H9 (cell line): ENCODE results near the gene VPS33A. TPM values are rescaled to one million over a fixed set of nuclear protein-coding genes. Genes with fewer than 3 reads are reported as not detected.

Experiments
- DNase-seq: peaks from one replicate; pipeline ENCODE4 v3.0.0-alpha.2; 2017
- H2AFZ ChIP-seq: one replicate; pipeline ENCODE4 v1.6.1; 2013; ENCODE audit warnings: mild to moderate bottlenecking, low read length, control low read depth, moderate library complexity
- H2AK5ac ChIP-seq: 2 replicates; pipeline ENCODE4 v1.6.1; 2013; ENCODE audit warnings: low read length, control low read depth, mixed read lengths; ENCODE audit not compliant: insufficient read length
- H2BK120ac ChIP-seq: one replicate; pipeline ENCODE4 v1.6.1; 2013; ENCODE audit warnings: low read depth, mild to moderate bottlenecking, low read length, control low read depth, inconsistent platforms; ENCODE audit not compliant: poor library complexity, severe bottlenecking
- H2BK12ac ChIP-seq: 2 replicates; pipeline ENCODE4 v1.6.1; 2013; ENCODE audit warnings: low read length, control low read depth, mixed read lengths, low read depth; ENCODE audit not compliant: insufficient read length
- H2BK15ac ChIP-seq: 2 replicates; pipeline ENCODE4 v1.6.1; 2013; ENCODE audit warnings: low read depth, low read length, control low read depth
- H2BK20ac ChIP-seq: one replicate; pipeline ENCODE4 v1.6.1; 2013; ENCODE audit warnings: low read depth, mild to moderate bottlenecking, low read length, control low read depth, inconsistent platforms; ENCODE audit not compliant: poor library complexity, severe bottlenecking
- H2BK5ac ChIP-seq: 2 replicates; pipeline ENCODE4 v1.6.1; 2013; ENCODE audit warnings: low read length, control low read depth, mixed read lengths; ENCODE audit not compliant: insufficient read length
- H3K14ac ChIP-seq: 2 replicates; pipeline ENCODE4 v1.6.1; 2013; ENCODE audit warnings: low read length, control low read depth; ENCODE audit not compliant: insufficient read depth
- H3K18ac ChIP-seq: 2 replicates; pipeline ENCODE4 v1.6.1; 2013; ENCODE audit warnings: low read depth, mild to moderate bottlenecking, mixed read lengths, low read length, control low read depth; ENCODE audit not compliant: insufficient read length
- H3K23ac ChIP-seq: 2 replicates; pipeline ENCODE4 v1.6.1; 2013; ENCODE audit warnings: low read length, control low read depth, mixed read lengths, low read depth; ENCODE audit not compliant: insufficient read length
- H3K23me2 ChIP-seq: 2 replicates; pipeline ENCODE4 v1.6.1; 2013; ENCODE audit warnings: low read depth, mild to moderate bottlenecking, mixed read lengths, low read length, control low read depth; ENCODE audit not compliant: insufficient read length, poor library complexity, severe bottlenecking
- H3K27ac ChIP-seq: 2 replicates; pipeline ENCODE4 v1.5.1; 2013; ENCODE audit warnings: low read length, control low read depth, mixed read lengths, low read depth; ENCODE audit not compliant: insufficient read length
- H3K27me3 ChIP-seq: 2 replicates; pipeline ENCODE4 v1.6.1; 2013; ENCODE audit warnings: low read length, control low read depth, inconsistent platforms; ENCODE audit not compliant: insufficient read depth
- H3K4ac ChIP-seq: 2 replicates; pipeline ENCODE4 v1.6.1; 2013; ENCODE audit warnings: low read depth, mild to moderate bottlenecking, control low read depth, inconsistent platforms, low read length, moderate library complexity
- H3K4me1 ChIP-seq: 2 replicates; pipeline ENCODE4 v1.6.1; 2013; ENCODE audit warnings: low read length, control low read depth, inconsistent platforms; ENCODE audit not compliant: insufficient read depth
- H3K4me2 ChIP-seq: 2 replicates; pipeline ENCODE4 v1.6.1; 2013; ENCODE audit warnings: low read length, control low read depth, mixed read lengths; ENCODE audit not compliant: insufficient read length, insufficient read depth
- H3K56ac ChIP-seq: 2 replicates; pipeline ENCODE4 v1.6.1; 2013; ENCODE audit warnings: low read depth, mild to moderate bottlenecking, mixed read lengths, low read length, control low read depth; ENCODE audit not compliant: insufficient read length
- H3K79me1 ChIP-seq: 2 replicates; pipeline ENCODE4 v1.6.1; 2013; ENCODE audit warnings: low read depth, mild to moderate bottlenecking, moderate library complexity, low read length, control low read depth, inconsistent platforms; ENCODE audit not compliant: insufficient read depth, poor library complexity, severe bottlenecking
- H3K79me2 ChIP-seq: 2 replicates; pipeline ENCODE4 v1.6.1; 2013; ENCODE audit warnings: low read length, control low read depth, inconsistent platforms; ENCODE audit not compliant: insufficient read depth
- H3K9ac ChIP-seq: 2 replicates; pipeline ENCODE4 v1.6.1; 2013; ENCODE audit warnings: low read length, control low read depth, mixed read lengths; ENCODE audit not compliant: insufficient read length; ENCODE audit errors: extremely low read depth
- H3K9me3 ChIP-seq: one replicate; pipeline ENCODE4 v1.6.1; 2013; ENCODE audit warnings: low read depth, low read length, inconsistent platforms; ENCODE audit not compliant: control insufficient read depth
- H3T11ph ChIP-seq: one replicate; pipeline ENCODE4 v1.6.1; 2013; ENCODE audit warnings: mild to moderate bottlenecking, low read length, control low read depth, inconsistent platforms
- H4K20me1 ChIP-seq: one replicate; pipeline ENCODE4 v1.6.1; 2013; ENCODE audit not compliant: control insufficient read depth, insufficient read length, insufficient read depth
- H4K5ac ChIP-seq: 2 replicates; pipeline ENCODE4 v1.6.1; 2013; ENCODE audit warnings: low read depth, mild to moderate bottlenecking, mixed read lengths, low read length, control low read depth; ENCODE audit not compliant: insufficient read length
- H4K8ac ChIP-seq: replicated peaks from 2 replicates; pipeline ENCODE4 v1.6.1; 2013; ENCODE audit warnings: low read length, control low read depth, mixed read lengths, low read depth; ENCODE audit not compliant: insufficient read length
- H4K91ac ChIP-seq: 2 replicates; pipeline ENCODE4 v1.6.1; 2013; ENCODE audit warnings: low read depth, mild to moderate bottlenecking, moderate library complexity, mixed read lengths, low read length, control low read depth; ENCODE audit not compliant: insufficient read length
- H3K27ac Mint-ChIP-seq, 3 experiments: 2 replicates in 2 of 3; 3 replicates in 1 of 3; pipeline ENCODE4 v1.8.0; 2020 to 2021; ENCODE audit warnings: mixed read lengths in 3 of 3, mild to moderate bottlenecking in 1 of 3, moderate library complexity in 1 of 3
- H3K27me3 Mint-ChIP-seq: 2 replicates; pipeline ENCODE4 v1.8.0; 2021; ENCODE audit warnings: low read depth, mild to moderate bottlenecking, moderate library complexity, mixed read lengths
- H3K36me3 Mint-ChIP-seq, 3 experiments: 2 replicates in 2 of 3; 3 replicates in 1 of 3; pipeline ENCODE4 v1.8.0; 2020 to 2021; ENCODE audit warnings: low read depth in 3 of 3, mixed read lengths in 3 of 3; ENCODE audit not compliant: insufficient read depth in 1 of 3
- H3K4me1 Mint-ChIP-seq, 2 experiments: 2 replicates each; pipeline ENCODE4 v1.8.0; 2020; ENCODE audit warnings: mixed read lengths in 2 of 2
- H3K4me3 Mint-ChIP-seq, 2 experiments: 2 replicates in 1 of 2; 3 replicates in 1 of 2; pipeline ENCODE4 v1.8.0; 2020 to 2021; ENCODE audit warnings: mild to moderate bottlenecking in 2 of 2, mixed read lengths in 2 of 2, moderate library complexity in 1 of 2
- H3K9me3 Mint-ChIP-seq, 2 experiments: 2 replicates in 1 of 2; 3 replicates in 1 of 2; pipeline ENCODE4 v1.8.0; 2020; ENCODE audit warnings: mild to moderate bottlenecking in 2 of 2, mixed read lengths in 2 of 2, moderate library complexity in 1 of 2
- WGBS: extraction: QIAGEN DNeasy Blood & Tissue Kit; methylation state at CpG from one replicate; pipeline ENCODE4 v1.1.7; 2013; ENCODE audit warnings: missing lambda C conversion rate, low lambda C conversion rate, mixed read lengths; ENCODE audit not compliant: insufficient read length; ENCODE audit errors: extremely low coverage; 5-methylcytosine and 5-hydroxymethylcytosine counted together
- total RNA-seq: library from RNA; stranded (reverse); gene quantifications from 2 replicates; pipeline ENCODE4 v1.2.1, GENCODE V29; 2021
- TF ChIP-seq, protein P1 (sequence below): fragments of 200-600 bp; sonication (generic); conservative IDR thresholded peaks from 3 replicates; pipeline ENCODE4 v1.8.0; 2021; ENCODE audit warnings: antibody characterized with exemption, mild to moderate bottlenecking

VPS33A gene
- total RNA-seq, 1 experiment from 2014 or later: 45.9 TPM

DNA sequence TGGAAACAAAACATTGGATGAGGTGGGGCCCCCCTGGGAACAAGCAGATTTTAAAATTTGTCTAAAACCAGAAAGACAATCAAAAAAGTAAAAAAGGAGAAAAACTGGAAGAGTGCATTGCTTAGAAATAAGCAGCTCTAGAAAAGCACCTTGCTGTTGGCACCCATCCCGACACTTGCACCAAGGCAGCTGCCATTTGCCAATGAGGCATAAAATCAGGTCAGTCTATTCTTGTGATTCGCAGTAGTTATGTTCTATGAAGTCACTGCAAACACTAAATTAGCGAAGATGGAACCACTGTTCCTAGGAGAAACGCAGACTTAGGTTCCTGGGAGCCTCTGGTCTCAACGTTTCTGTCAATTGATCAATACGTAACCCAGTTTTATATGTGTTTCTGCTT, 16.2 kb downstream of the VPS33A start:
- no peak overlapping the region for H3T11ph ChIP-seq
- DNase-seq: no peak

More for the DNA sequence above, 16.2 kb downstream of the VPS33A start:
- no peaks in the 10 kb centered on the region for H3K27me3 Mint-ChIP-seq
- no peak overlapping the region for H2BK20ac ChIP-seq
- H3K56ac ChIP-seq: no peak overlapping the region
- H3K27me3 ChIP-seq: no peaks in the 10 kb centered on the region
- H3K9me3 ChIP-seq: no peaks in the 10 kb centered on the region
- no peak overlapping the region for H2AK5ac ChIP-seq
- H2AFZ ChIP-seq: no peak overlapping the region
- no peak overlapping the region for H3K4me2 ChIP-seq
- no peak overlapping the region for H3K27ac ChIP-seq
- no peak overlapping the region for H3K14ac ChIP-seq
- no peaks in the 10 kb centered on the region for H3K23me2 ChIP-seq
- no peak overlapping the region for H3K4me3 Mint-ChIP-seq
- H3K27ac Mint-ChIP-seq: no peak overlapping the region
- H3K36me3 Mint-ChIP-seq: peaks cover 6 to 23% (median 16%) of the 10 kb centered on the region in 3 experiments; a peak in 6 of 7 replicates
- H3K9me3 Mint-ChIP-seq: no peaks in the 10 kb centered on the region
- TF ChIP-seq, protein P1, sequence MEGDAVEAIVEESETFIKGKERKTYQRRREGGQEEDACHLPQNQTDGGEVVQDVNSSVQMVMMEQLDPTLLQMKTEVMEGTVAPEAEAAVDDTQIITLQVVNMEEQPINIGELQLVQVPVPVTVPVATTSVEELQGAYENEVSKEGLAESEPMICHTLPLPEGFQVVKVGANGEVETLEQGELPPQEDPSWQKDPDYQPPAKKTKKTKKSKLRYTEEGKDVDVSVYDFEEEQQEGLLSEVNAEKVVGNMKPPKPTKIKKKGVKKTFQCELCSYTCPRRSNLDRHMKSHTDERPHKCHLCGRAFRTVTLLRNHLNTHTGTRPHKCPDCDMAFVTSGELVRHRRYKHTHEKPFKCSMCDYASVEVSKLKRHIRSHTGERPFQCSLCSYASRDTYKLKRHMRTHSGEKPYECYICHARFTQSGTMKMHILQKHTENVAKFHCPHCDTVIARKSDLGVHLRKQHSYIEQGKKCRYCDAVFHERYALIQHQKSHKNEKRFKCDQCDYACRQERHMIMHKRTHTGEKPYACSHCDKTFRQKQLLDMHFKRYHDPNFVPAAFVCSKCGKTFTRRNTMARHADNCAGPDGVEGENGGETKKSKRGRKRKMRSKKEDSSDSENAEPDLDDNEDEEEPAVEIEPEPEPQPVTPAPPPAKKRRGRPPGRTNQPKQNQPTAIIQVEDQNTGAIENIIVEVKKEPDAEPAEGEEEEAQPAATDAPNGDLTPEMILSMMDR: no peak
- no peak overlapping the region for H2BK12ac ChIP-seq
- no peak overlapping the region for H4K5ac ChIP-seq
- no peak overlapping the region for H3K18ac ChIP-seq
- H3K23ac ChIP-seq: no peak overlapping the region
- peaks cover 5% of the 10 kb centered on the region for H3K79me1 ChIP-seq
- H4K20me1 ChIP-seq: no peaks in the 10 kb centered on the region
- H3K4me1 Mint-ChIP-seq: no peaks in the 10 kb centered on the region
- no peak overlapping the region for H4K8ac ChIP-seq
- no CpG with 5 or more reads among the region's 6 CpGs for WGBS
- H4K91ac ChIP-seq: no peak overlapping the region
- H3K4ac ChIP-seq: no peak overlapping the region
- H3K9ac ChIP-seq: no peak overlapping the region
- H2BK120ac ChIP-seq: no peak overlapping the region
- H3K79me2 ChIP-seq: no peaks in the 10 kb centered on the region
- H2BK15ac ChIP-seq: no peak overlapping the region
- H3K4me1 ChIP-seq: no peaks in the 10 kb centered on the region
- H2BK5ac ChIP-seq: no peak overlapping the region
